Measurements from ENCODE around the gene CCDC167.

DNA sequence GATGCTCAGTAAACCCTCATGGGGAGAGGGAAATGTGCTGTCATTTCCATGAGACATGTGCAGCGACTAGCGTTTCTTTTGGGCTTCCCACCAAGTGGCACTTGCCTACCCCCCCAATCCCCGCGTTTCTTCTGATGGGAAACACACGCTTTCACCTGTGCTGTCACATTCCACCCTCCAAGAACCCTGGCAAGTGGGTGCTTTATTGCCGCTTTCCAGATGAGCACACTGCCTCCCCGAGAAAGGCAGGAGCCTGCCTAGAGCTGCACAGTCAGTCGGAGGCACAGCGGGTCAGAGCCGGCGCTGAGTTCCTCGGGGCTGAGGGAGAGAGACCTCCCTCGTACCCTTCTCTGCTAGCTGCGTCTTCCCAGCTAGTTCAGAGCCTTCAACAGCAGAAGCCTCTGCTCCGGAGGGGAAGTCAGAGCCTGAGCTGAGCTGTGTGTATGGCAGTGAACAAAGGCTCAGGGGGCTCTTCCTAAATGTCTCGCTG, 12.3 kb upstream of the CCDC167 start:
- no peak for TF ChIP-seq GATA2 (IDR thresholded peaks at IDR 0.05; ENCODE audit: low read depth, low read length)
- TF ChIP-seq GATA3 (IDR thresholded peaks at IDR 0.05; ENCODE audit: low read depth, low read length): no peak
